ENCODE results near the gene ATP2B2.

ATP2B2 gene

GRCh38 chr3:10332481-10333348 lies 172.7 kb downstream of the ATP2B2 start:
- H3K4me3 ChIP-seq (ENCODE audit: low read depth, low read length), result no peak overlapping the region
- in situ Hi-C loops (cut with HindIII; ENCODE audit: low sequenced_read_pairs), result loop anchor here (25.0 kb wide), 1 partner anchor 380 kb away; no protein-coding TSS in a partner anchor
- no peak for TF ChIP-seq CTCF (IDR thresholded peaks at IDR 0.05; ENCODE audit: low read depth, low read length, missing control alignments)
- no peak for DNase-seq (ENCODE audit: low read depth)

- no peak for DNase-seq (ENCODE audit: low read depth)
- in situ Hi-C loops (cut with HindIII; ENCODE audit: low sequenced_read_pairs), result loop anchor here (25.0 kb wide), 1 partner anchor 381 kb away; no protein-coding TSS in a partner anchor
- H3K4me3 ChIP-seq (ENCODE audit: low read depth, low read length), result no peak overlapping the region
- no peak for TF ChIP-seq CTCF (IDR thresholded peaks at IDR 0.05; ENCODE audit: low read depth, low read length, missing control alignments)
Observed at GRCh38 chr3:10331320-10331719, 174.1 kb downstream of the ATP2B2 start.

GRCh38 chr3:10330319-10330718 lies 175.1 kb downstream of the ATP2B2 start:
- no peak overlapping the region for H3K4me3 ChIP-seq (ENCODE audit: low read depth, low read length)
- in situ Hi-C loops (cut with HindIII; ENCODE audit: low sequenced_read_pairs), result loop anchor here (25.0 kb wide), 1 partner anchor 382 kb away; no protein-coding TSS in a partner anchor
- no peak for DNase-seq (ENCODE audit: low read depth)
- no peak for TF ChIP-seq CTCF (IDR thresholded peaks at IDR 0.05; ENCODE audit: low read depth, low read length, missing control alignments)

DNA sequence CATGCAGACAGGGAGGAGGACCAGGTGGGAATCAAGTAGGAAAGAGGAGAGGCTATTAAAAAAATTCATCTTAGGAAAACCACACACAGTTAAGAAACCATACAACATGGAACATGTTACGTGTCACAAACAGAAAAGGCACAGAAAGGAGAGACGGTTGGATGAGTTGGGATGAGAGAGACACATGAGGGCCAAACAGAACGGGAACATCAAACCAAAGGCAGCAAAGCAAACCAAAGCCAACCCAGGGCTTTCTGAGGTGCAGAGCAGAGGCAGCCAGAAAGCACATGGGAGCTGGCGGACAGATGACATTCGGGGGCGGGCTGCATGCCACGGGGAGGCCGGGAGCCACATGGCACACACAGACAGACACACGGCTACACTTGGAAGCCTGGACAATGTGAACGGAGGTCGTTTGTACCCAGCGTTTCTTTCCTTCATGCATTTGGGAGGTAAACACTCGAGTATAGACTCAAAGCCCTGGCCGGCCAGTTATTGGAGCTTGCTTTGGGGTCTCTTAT lies 175.8 kb downstream of the ATP2B2 start:
- DNase-seq (ENCODE audit: low read depth), result no peak
- no peak for TF ChIP-seq CTCF (IDR thresholded peaks at IDR 0.05; ENCODE audit: low read depth, low read length, missing control alignments)
- in situ Hi-C loops (cut with HindIII; ENCODE audit: low sequenced_read_pairs), result loop anchor here (25.0 kb wide), 1 partner anchor 383 kb away; no protein-coding TSS in a partner anchor

GRCh38 chr3:10328460-10329071 lies 176.8 kb downstream of the ATP2B2 start:
- no peak for TF ChIP-seq CTCF (IDR thresholded peaks at IDR 0.05; ENCODE audit: low read depth, low read length, missing control alignments)
- H3K4me3 ChIP-seq (ENCODE audit: low read depth, low read length), result no peak overlapping the region
- in situ Hi-C loops (cut with HindIII; ENCODE audit: low sequenced_read_pairs), result loop anchor here (25.0 kb wide), 1 partner anchor 384 kb away; no protein-coding TSS in a partner anchor
- no peak for DNase-seq (ENCODE audit: low read depth)

More for the DNA sequence above, 175.8 kb downstream of the ATP2B2 start:
- no peak overlapping the region for H3K4me3 ChIP-seq (ENCODE audit: low read depth, low read length)

- no peak for DNase-seq (ENCODE audit: low read depth)
- no peak for TF ChIP-seq CTCF (IDR thresholded peaks at IDR 0.05; ENCODE audit: low read depth, low read length, missing control alignments)
- in situ Hi-C loops (cut with HindIII; ENCODE audit: low sequenced_read_pairs), result loop anchor here (25.0 kb wide), 1 partner anchor 385 kb away; no protein-coding TSS in a partner anchor
Observed at GRCh38 chr3:10327592-10327991, 177.8 kb downstream of the ATP2B2 start.

More at GRCh38 chr3:10327592-10327991, 177.8 kb downstream of the ATP2B2 start:
- no peak overlapping the region for H3K4me3 ChIP-seq (ENCODE audit: low read depth, low read length)
